Gastrocnemius medialis (tissue), 4 donors: ENCODE measurements around the gene ATG10. TPM values are rescaled to one million over a fixed set of nuclear protein-coding genes. Genes with fewer than 3 reads are reported as not detected.
"Not testable (repeated sequence)": the region's sequence is repeated elsewhere in the genome, so short reads cannot be mapped to it uniquely, and the experiment has no call there.

ENCODE experiments used
- ATAC-seq, 2 donors: fragments of 150-250 bp; one replicate each; pipeline ENCODE4 v1.9.1; 2016
- DNase-seq, 2 donors: peaks; one replicate each; pipeline ENCODE4 v3.0.0-alpha.2; 2019
- H3K27ac ChIP-seq, 4 donors: fragments of 200-600 bp; sonication (generic); 1 replicate in 1 of 4; 2 replicates in 3 of 4; pipeline ENCODE4 v1.5.1; 2016 to 2018; ENCODE audit warnings: mild to moderate bottlenecking in 2 of 4, moderate library complexity in 1 of 4
- H3K27me3 ChIP-seq, 3 donors: fragments of 200-600 bp; sonication (generic) in 2 of 3; 1 replicate in 1 of 3; 2 replicates in 2 of 3; pipeline versions ENCODE4 v1.5.1 to v1.6.0; 2016 to 2019; ENCODE audit warnings: mild to moderate bottlenecking in 1 of 3, moderate library complexity in 1 of 3
- H3K36me3 ChIP-seq, 2 donors: fragments of 200-600 bp; sonication (generic) in 1 of 2; one replicate each; pipeline ENCODE4 v1.5.1; 2017 to 2018
- H3K4me1 ChIP-seq, 2 donors: fragments of 200-600 bp; sonication (generic) in 1 of 2; one replicate each; pipeline ENCODE4 v1.5.1; 2016 to 2017; ENCODE audit warnings: mild to moderate bottlenecking in 2 of 2
- H3K4me3 ChIP-seq, 4 donors: fragments of 200-600 bp; sonication (generic) in 3 of 4; 1 replicate in 1 of 4; 2 replicates in 3 of 4; pipeline ENCODE4 v1.5.1; 2016 to 2019; ENCODE audit warnings: mild to moderate bottlenecking in 2 of 4
- H3K9me3 ChIP-seq, 3 donors: fragments of 200-600 bp; sonication (generic) in 2 of 3; 1 replicate in 1 of 3; 2 replicates in 2 of 3; pipeline ENCODE4 v1.5.1; 2016 to 2019
- POLR2A ChIP-seq, 2 donors: fragments of 450-650 bp; IDR thresholded peaks; one replicate each; pipeline ENCODE4 v1.6.1; 2017; ENCODE audit warnings: antibody characterized with exemption in 2 of 2, mild to moderate bottlenecking in 2 of 2, moderate library complexity in 2 of 2
- in situ Hi-C, 4 donors: fragments of 200-750 bp; cut with MboI; loops; one replicate each; pipeline versions ENCODE4 v1.15.0 to v1.8.0; 2017; ENCODE audit warnings: low sequenced_read_pairs in 4 of 4
- intact Hi-C: fragments of 100-400 bp; cut with DNase I; formaldehyde crosslinking; loops from one replicate; pipeline ENCODE4 v1.15.1; 2023; ENCODE audit warnings: low total_unique reads
- total RNA-seq, 4 donors: library from RNA; depleted of rRNA; stranded (reverse); fragments of >200 nt; gene quantifications; one replicate each; pipeline versions ENCODE4 v1.1.0 to v1.2.3, GENCODE V29; 2016
- TF ChIP-seq, protein P1 (sequence below), 5 experiments: fragments of 450-650 bp in 3 of 5; fragments of 200-600 bp in 2 of 5; sonication (generic) in 2 of 5; IDR thresholded peaks in 4 of 5; conservative IDR thresholded peaks in 1 of 5; 1 replicate in 4 of 5; 2 replicates in 1 of 5; pipeline ENCODE4 v1.5.1; 2016 to 2019; ENCODE audit warnings: antibody characterized with exemption in 5 of 5, mild to moderate bottlenecking in 3 of 5, moderate library complexity in 3 of 5

ATG10 gene
- total RNA-seq, 4 donors from 2014 or later, result 2.9 to 8.5 (median 6.0) TPM

DNA sequence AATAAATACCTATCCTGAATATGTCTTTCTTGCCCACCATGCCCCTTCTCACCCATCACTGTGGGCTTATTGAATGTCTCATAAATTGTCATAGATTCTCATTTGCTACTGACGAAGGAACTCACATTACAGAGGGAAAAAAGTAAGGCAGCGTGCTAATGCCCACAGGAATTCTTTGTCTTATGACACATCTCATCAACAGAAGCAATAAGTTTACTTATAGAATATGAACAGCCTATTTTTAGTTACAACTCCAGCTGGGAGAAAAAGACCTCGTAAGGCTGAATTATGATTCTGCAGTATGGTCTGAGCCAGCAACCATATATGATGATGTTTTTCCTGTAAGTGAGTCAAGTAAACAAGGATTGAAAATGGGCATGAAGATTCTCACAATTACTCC, 22.4 kb upstream of the ATG10 start:
- TF ChIP-seq, protein P1, sequence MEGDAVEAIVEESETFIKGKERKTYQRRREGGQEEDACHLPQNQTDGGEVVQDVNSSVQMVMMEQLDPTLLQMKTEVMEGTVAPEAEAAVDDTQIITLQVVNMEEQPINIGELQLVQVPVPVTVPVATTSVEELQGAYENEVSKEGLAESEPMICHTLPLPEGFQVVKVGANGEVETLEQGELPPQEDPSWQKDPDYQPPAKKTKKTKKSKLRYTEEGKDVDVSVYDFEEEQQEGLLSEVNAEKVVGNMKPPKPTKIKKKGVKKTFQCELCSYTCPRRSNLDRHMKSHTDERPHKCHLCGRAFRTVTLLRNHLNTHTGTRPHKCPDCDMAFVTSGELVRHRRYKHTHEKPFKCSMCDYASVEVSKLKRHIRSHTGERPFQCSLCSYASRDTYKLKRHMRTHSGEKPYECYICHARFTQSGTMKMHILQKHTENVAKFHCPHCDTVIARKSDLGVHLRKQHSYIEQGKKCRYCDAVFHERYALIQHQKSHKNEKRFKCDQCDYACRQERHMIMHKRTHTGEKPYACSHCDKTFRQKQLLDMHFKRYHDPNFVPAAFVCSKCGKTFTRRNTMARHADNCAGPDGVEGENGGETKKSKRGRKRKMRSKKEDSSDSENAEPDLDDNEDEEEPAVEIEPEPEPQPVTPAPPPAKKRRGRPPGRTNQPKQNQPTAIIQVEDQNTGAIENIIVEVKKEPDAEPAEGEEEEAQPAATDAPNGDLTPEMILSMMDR (IDR thresholded peaks at IDR 0.05 in 4 of 5, conservative IDR thresholded peaks at IDR 0.05 in 1 of 5), result no peak
- no peak for TF ChIP-seq POLR2A (IDR thresholded peaks at IDR 0.05)
- H3K27ac ChIP-seq, result no peak overlapping the region
- in situ Hi-C loops (no loop called here), intact Hi-C loops (no loop called here)
- DNase-seq (no peak), ATAC-seq (no peak)
- no peaks in the 10 kb centered on the region for H3K27me3 ChIP-seq
- H3K9me3 ChIP-seq, result no peaks in the 10 kb centered on the region
- H3K4me1 ChIP-seq, result no peaks in the 10 kb centered on the region
- no peak overlapping the region for H3K4me3 ChIP-seq
- H3K36me3 ChIP-seq, result no peaks in the 10 kb centered on the region

DNA sequence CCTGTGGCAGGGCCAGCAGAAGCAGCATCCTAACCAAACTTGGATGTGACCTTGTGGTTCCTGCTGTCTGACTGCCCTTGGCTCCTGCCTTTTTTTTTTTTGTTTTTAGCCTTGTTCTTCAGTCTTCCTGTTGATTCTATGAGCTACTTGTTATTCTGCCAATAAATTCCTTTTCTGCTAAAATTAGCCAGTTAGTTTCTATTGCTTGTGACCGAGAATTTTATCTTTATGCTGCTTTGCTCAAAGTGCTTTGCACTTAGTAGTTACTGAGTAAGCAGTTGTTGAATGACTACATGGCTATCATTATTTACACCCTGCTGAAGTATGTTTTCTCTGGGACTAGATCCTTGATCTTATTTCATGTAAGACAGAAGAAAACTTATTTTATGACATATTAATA, 20.8 kb upstream of the ATG10 start:
- Histone ChIP-seq H3K4me1 (no peaks in the 10 kb centered on the region), H3K27ac (no peak overlapping the region), H3K27me3 (no peaks in the 10 kb centered on the region), H3K9me3 (no peaks in the 10 kb centered on the region), H3K4me3 (no peak overlapping the region), H3K36me3 (no peaks in the 10 kb centered on the region)
- intact Hi-C loops (no loop called here), in situ Hi-C loops (loop anchor here in 1 of 4 donors (25.0 kb wide), 1 partner anchor 214 kb away; no protein-coding TSS in a partner anchor)
- ATAC-seq (no peak), DNase-seq (no peak)
- no peak for TF ChIP-seq POLR2A (IDR thresholded peaks at IDR 0.05)
- TF ChIP-seq, protein P1 (IDR thresholded peaks at IDR 0.05 in 4 of 5, conservative IDR thresholded peaks at IDR 0.05 in 1 of 5), result no peak

DNA sequence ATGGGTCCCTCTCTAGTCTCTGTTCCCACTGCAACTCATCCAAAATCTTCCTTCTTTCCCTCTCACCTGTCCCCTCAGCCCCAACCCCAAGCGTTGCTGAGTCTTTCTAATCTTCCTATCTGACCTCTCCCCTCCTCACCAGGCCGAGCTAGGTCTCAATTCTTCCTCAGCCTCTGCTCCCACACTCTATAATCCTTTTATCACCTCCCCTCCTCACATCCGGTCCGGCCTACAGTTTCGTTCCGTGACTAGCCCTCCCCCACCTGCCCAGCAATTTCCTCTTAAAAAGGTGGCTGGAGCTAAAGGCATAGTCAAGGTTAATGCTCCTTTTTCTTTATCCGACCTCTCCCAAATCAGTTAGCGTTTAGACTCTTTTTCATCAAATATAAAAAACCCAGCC, 17.0 kb upstream of the ATG10 start:
- H3K4me1 ChIP-seq, intact Hi-C loops, ATAC-seq, H3K9me3 ChIP-seq, DNase-seq, H3K36me3 ChIP-seq, H3K27ac ChIP-seq, H3K27me3 ChIP-seq, H3K4me3 ChIP-seq: not testable (repeated sequence)
- in situ Hi-C loops, result loop anchor here in 1 of 4 donors (25.0 kb wide), 1 partner anchor 217 kb away; no protein-coding TSS in a partner anchor

DNA sequence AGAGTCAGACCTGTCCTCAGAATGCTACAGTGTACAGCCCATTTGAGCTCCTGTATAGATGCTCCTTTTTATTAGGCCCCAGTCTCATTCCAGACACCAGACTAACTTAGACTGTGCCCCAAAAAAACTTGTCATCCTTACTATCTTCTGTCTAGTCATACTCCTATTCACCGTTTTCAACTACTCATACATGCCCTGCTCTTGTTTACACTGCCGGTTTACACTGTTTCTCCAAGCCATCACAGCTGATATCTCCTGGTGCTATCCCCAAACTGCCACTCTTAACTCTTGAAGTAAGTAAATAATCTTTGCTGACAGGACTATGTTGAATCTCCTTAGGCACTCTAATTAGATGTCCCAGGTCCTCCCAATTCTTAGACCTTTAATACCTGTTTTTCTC, 13.7 kb upstream of the ATG10 start:
- DNase-seq, H3K4me3 ChIP-seq, H3K36me3 ChIP-seq, ATAC-seq, H3K27ac ChIP-seq, H3K9me3 ChIP-seq, H3K4me1 ChIP-seq, H3K27me3 ChIP-seq, intact Hi-C loops: not testable (repeated sequence)
- in situ Hi-C loops, result loop anchor here in 1 of 4 donors (25.0 kb wide), 1 partner anchor 221 kb away; no protein-coding TSS in a partner anchor

DNA sequence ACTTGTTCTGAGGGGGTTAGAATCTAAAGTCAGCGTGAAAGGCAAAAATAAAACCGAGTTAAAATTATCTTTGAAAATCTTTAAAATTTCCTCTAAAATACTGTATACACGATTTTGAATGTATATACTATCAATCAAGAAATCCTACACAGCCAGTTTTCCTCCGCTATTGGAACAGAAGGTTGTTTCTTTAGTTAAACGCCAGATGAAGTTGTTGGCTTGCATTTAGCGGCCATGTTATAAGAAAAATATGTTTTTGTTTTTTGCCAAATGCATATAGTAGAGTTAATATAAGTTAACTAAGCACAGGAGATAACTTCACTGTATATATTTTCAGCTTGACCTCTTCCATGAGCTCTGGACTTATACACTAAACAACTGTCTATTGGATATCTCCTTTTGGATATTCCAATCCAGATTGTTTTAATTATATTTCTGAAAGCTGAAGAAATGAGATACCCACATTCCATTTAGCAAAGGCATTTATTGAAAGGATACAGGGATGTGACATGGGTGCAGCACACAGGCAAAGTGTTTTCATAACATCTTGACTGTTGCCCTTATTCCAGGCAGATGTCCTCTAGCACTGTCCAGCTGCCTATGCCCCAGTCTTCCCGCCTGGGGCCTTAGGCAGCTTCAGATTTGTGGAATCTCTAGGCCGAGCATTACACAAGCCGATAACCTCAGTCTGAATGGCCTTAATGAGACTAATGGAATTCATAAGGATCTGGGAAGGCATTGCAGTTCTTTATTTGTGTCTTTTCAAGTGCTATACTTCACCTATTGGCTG, 10.0 kb upstream of the ATG10 start:
- intact Hi-C loops, result no loop called here
- no peak for DNase-seq

More for the DNA sequence above, 10.0 kb upstream of the ATG10 start:
- in situ Hi-C loops, result loop anchor here in 2 of 4 donors (10.0 to 25.0 kb wide), 2 partner anchors 97 to 225 kb away; no protein-coding TSS in a partner anchor
- Histone ChIP-seq H3K36me3 (no peaks in the 10 kb centered on the region), H3K9me3 (no peaks in the 10 kb centered on the region), H3K27me3 (no peaks in the 10 kb centered on the region), H3K27ac (no peak overlapping the region), H3K4me3 (no peak overlapping the region), H3K4me1 (no peaks in the 10 kb centered on the region)
- no peak for TF ChIP-seq POLR2A (IDR thresholded peaks at IDR 0.05)
- TF ChIP-seq, protein P1 (IDR thresholded peaks at IDR 0.05 in 4 of 5, conservative IDR thresholded peaks at IDR 0.05 in 1 of 5), result no peak
- no peak for ATAC-seq
